HG03108 (cell line): ENCODE data around the gene MAP4K5.
"Not testable (repeated sequence)": the region's sequence is repeated elsewhere in the genome, so short reads cannot be mapped to it uniquely, and the experiment has no call there.

Experiments
- ATAC-seq: cut with Tn5 transposase; IDR thresholded peaks from one replicate; pipeline ENCODE4 v1.9.1; 2021; ENCODE audit warnings: moderate library complexity; ENCODE audit not compliant: unreplicated experiment

The MAP4K5 gene

GRCh38 chr14:50532502-50533240, at the start of gene MAP4K5:
TSS of gene MAP4K5 (minus strand) at chr14:50532569. CDS start at chr14:50532049, 520 bp downstream.
- peak; percentile 94 for ATAC-seq

- no peak for ATAC-seq
Observed at GRCh38 chr14:50578433-50578832, 46.1 kb upstream of the MAP4K5 start.

GRCh38 chr14:50577982-50578381, 45.6 kb upstream of the MAP4K5 start:
- ATAC-seq: no peak

- no peak for ATAC-seq
Observed at GRCh38 chr14:50575769-50576168, 43.4 kb upstream of the MAP4K5 start.

GRCh38 chr14:50573862-50574261, 41.5 kb upstream of the MAP4K5 start:
- ATAC-seq: no peak

GRCh38 chr14:50569714-50570274, 37.4 kb upstream of the MAP4K5 start:
- no peak for ATAC-seq

GRCh38 chr14:50562841-50563240, 30.5 kb upstream of the MAP4K5 start:
- no peak for ATAC-seq

- no peak for ATAC-seq
Observed at GRCh38 chr14:50560931-50561285, 28.5 kb upstream of the MAP4K5 start.

- ATAC-seq: no peak
Observed at GRCh38 chr14:50559990-50560930, 27.9 kb upstream of the MAP4K5 start, which contains the start of gene ATL1. TSS of gene ATL1 (plus strand) at chr14:50560145. CDS start at chr14:50560266, 121 bp downstream.

- ATAC-seq: not testable (repeated sequence)
Observed at GRCh38 chr14:50552796-50553195, 20.4 kb upstream of the MAP4K5 start.

GRCh38 chr14:50551877-50552276, 19.5 kb upstream of the MAP4K5 start:
- no peak for ATAC-seq

- no peak for ATAC-seq
Observed at GRCh38 chr14:50550294-50550693, 17.9 kb upstream of the MAP4K5 start.

GRCh38 chr14:50545618-50546017, 13.2 kb upstream of the MAP4K5 start:
- no peak for ATAC-seq

GRCh38 chr14:50544911-50545310, 12.5 kb upstream of the MAP4K5 start:
- ATAC-seq: no peak

- ATAC-seq: peak; percentile 66
Observed at GRCh38 chr14:50542941-50543418, 10.6 kb upstream of the MAP4K5 start.

- ATAC-seq: no peak
Observed at GRCh38 chr14:50541159-50541567, 8.8 kb upstream of the MAP4K5 start.

- ATAC-seq: no peak
Observed at GRCh38 chr14:50539051-50539450, 6.7 kb upstream of the MAP4K5 start.

GRCh38 chr14:50538034-50538433, 5.7 kb upstream of the MAP4K5 start:
- ATAC-seq: not testable (repeated sequence)

- no peak for ATAC-seq
Observed at GRCh38 chr14:50534997-50535396, 2.6 kb upstream of the MAP4K5 start.

GRCh38 chr14:50534416-50534815, 2.0 kb upstream of the MAP4K5 start:
- no peak for ATAC-seq

GRCh38 chr14:50533806-50534205, 1.4 kb upstream of the MAP4K5 start:
- ATAC-seq: no peak
